Occipital lobe (tissue), 2 donors: ENCODE data around the gene BCL2L1. TPM values are rescaled to one million over a fixed set of nuclear protein-coding genes. Genes with fewer than 3 reads are reported as not detected.
"Not testable (repeated sequence)": the region's sequence is repeated elsewhere in the genome, so short reads cannot be mapped to it uniquely, and the experiment has no call there.

Source experiments
- DNase-seq: peaks from one replicate; lab custom pipeline; 2025; lab: John Stamatoyannopoulos, UW
- total RNA-seq: library from RNA; depleted of rRNA; stranded (reverse); fragments of >200 nt; gene quantifications from one replicate; pipeline ENCODE4 v1.2.3, GENCODE V29; 2014

The BCL2L1 gene
- total RNA-seq, 1 donor from 2014 or later: 42.6 TPM

- peak; percentile 33 for DNase-seq
These were observed 46.6 kb downstream of the BCL2L1 start for GRCh38 chr20:31675828-31676608.

GRCh38 chr20:31674895-31675827 lies 47.5 kb downstream of the BCL2L1 start:
- peak; percentile 54 for DNase-seq

GRCh38 chr20:31673943-31674463 lies 48.7 kb downstream of the BCL2L1 start:
- no peak for DNase-seq

- no peak for DNase-seq
These were observed 49.2 kb downstream of the BCL2L1 start for GRCh38 chr20:31673435-31673834.

- no peak for DNase-seq
These were observed 51.3 kb downstream of the BCL2L1 start for GRCh38 chr20:31671324-31671723.

- DNase-seq: peak; percentile 80
These were observed 52.1 kb downstream of the BCL2L1 start for GRCh38 chr20:31670371-31671228.

- no peak for DNase-seq
These were observed 52.8 kb downstream of the BCL2L1 start for GRCh38 chr20:31669876-31670275.

- not testable (repeated sequence) for DNase-seq
These were observed 53.7 kb downstream of the BCL2L1 start for GRCh38 chr20:31668944-31669343.

- DNase-seq: no peak
These were observed 55.1 kb downstream of the BCL2L1 start for GRCh38 chr20:31667315-31668285.

- peak; percentile 26 for DNase-seq
These were observed 56.2 kb downstream of the BCL2L1 start for GRCh38 chr20:31666258-31667042.

- no peak for DNase-seq
These were observed 56.9 kb downstream of the BCL2L1 start for GRCh38 chr20:31665753-31666152.

- DNase-seq: no peak
These were observed 57.8 kb downstream of the BCL2L1 start for GRCh38 chr20:31664696-31665354.

- no peak for DNase-seq
These were observed 58.6 kb downstream of the BCL2L1 start for GRCh38 chr20:31663838-31664695.

GRCh38 chr20:31663524-31663837 lies 59.2 kb downstream of the BCL2L1 start:
- DNase-seq: no peak

GRCh38 chr20:31662372-31662854 lies 60.3 kb downstream of the BCL2L1 start:
- no peak for DNase-seq

- DNase-seq: peak; percentile 78
These were observed 60.9 kb downstream of the BCL2L1 start for GRCh38 chr20:31661625-31662371.

- DNase-seq: no peak
These were observed 68.1 kb downstream of the BCL2L1 start for GRCh38 chr20:31654534-31654933.
